ENCODE data around the gene SPRED3. TPM values are rescaled to one million over a fixed set of nuclear protein-coding genes. Genes with fewer than 3 reads are reported as not detected.

Gene SPRED3
- total and polyA plus RNA-seq, 9 of the 15 experiments (the other 6 are each of a cell fraction or from before 2014, with no cell fraction given) = 0.05 to 1.3 (median 0.36) TPM

GRCh38 chr19:38429811-38430156 lies 41.3 kb downstream of the SPRED3 start:
- ATAC-seq (no peak), DNase-seq (ENCODE audit: extremely low read depth in 1 of 4, low spot score in 3 of 4) (no peak), FAIRE-seq (no peak)
- in situ Hi-C loops (cut with MboI) = no loop called here
- H2AFZ ChIP-seq (ENCODE audit: low read depth, low read length) = peak overlapping the region; percentile 29; the same call in 1 of the 2 replicates
- H3K9me3 ChIP-seq (replicated peaks; ENCODE audit: control insufficient read depth, insufficient read depth, low read depth, low read length) = no peaks in the 10 kb centered on the region
- no peak overlapping the region for H3K27ac ChIP-seq (ENCODE audit: extremely low read depth, low read depth, low read length)
- ChIA-PET POLR2A (interaction anchor here (0.5 kb wide), 1 partner anchor 32 kb away, joined by 5 read pairs; no protein-coding TSS in a partner anchor), CTCF (ENCODE audit: low intra/inter-chr PET ratio) (no interaction called here)
- no peaks in the 10 kb centered on the region for H3K36me3 ChIP-seq (ENCODE audit: control insufficient read depth, insufficient read depth, low read length)
- no peaks in the 10 kb centered on the region for H3K9me1 ChIP-seq (ENCODE audit: control insufficient read depth, insufficient read depth, low read length)
- H3K4me3 ChIP-seq = no peak overlapping the region
- BruUV-seq (replicated peaks) = no TSS peak
- no peaks in the 10 kb centered on the region for H4K20me1 ChIP-seq (replicated peaks; ENCODE audit: control insufficient read depth, insufficient read depth, low read length)
- TF ChIP-seq ZNF121 (CRISPR knock-in tag; conservative IDR thresholded peaks at IDR 0.05) = peak; percentile 28
- no peak for TF ChIP-seq SIRT6 (IDR thresholded peaks at IDR 0.05; ENCODE audit: low read depth, low read length)
- TF ChIP-seq RBM25 (IDR thresholded peaks at IDR 0.05; ENCODE audit: low read depth, low read length, severe bottlenecking) = peak; percentile 50
- no peak for TF ChIP-seq CSDE1 (IDR thresholded peaks at IDR 0.05)
- no peak overlapping the region for H3K9ac ChIP-seq (ENCODE audit: insufficient read depth in 1 of 2, low read depth in 2 of 2, low read length in 2 of 2)
- 55% methylated on average over 2 of the region's 2 CpGs for WGBS (ENCODE audit: insufficient coverage, low coverage, missing lambda C conversion rate)
- peaks cover 33 to 35% of the 10 kb centered on the region in 2 experiments for H3K4me1 ChIP-seq (replicated peaks in 1 of 2; ENCODE audit: control insufficient read depth in 2 of 2, insufficient read depth in 2 of 2, low read length in 2 of 2)
- intact Hi-C loops (cut with micrococcal nuclease) = no loop called here
- H3K27me3 ChIP-seq (ENCODE audit: control insufficient read depth in 2 of 2, insufficient read depth in 2 of 2, low read length in 2 of 2) = no peaks in the 10 kb centered on the region
- H3K4me2 ChIP-seq (ENCODE audit: insufficient read depth, low read length) = no peak overlapping the region
- 0 out of 3 replicates have a peak, but pooled peaks cover 9% of the 10 kb centered on the region for H3K79me2 ChIP-seq (ENCODE audit: control insufficient read depth, insufficient read depth, low read length)

GRCh38 chr19:38430931-38431330 lies 42.4 kb downstream of the SPRED3 start:
- Histone ChIP-seq H3K79me2 (ENCODE audit: control insufficient read depth, insufficient read depth, low read length) (0 out of 3 replicates have a peak, but pooled peaks cover 6% of the 10 kb centered on the region), H3K9me1 (ENCODE audit: control insufficient read depth, insufficient read depth, low read length) (no peaks in the 10 kb centered on the region), H3K27ac (ENCODE audit: extremely low read depth, low read depth, low read length) (no peak overlapping the region), H3K27me3 (ENCODE audit: control insufficient read depth in 2 of 2, insufficient read depth in 2 of 2, low read length in 2 of 2) (no peaks in the 10 kb centered on the region), H3K4me2 (ENCODE audit: insufficient read depth, low read length) (no peak overlapping the region), H2AFZ (ENCODE audit: low read depth, low read length) (no peak overlapping the region), H4K20me1 (replicated peaks; ENCODE audit: control insufficient read depth, insufficient read depth, low read length) (no peaks in the 10 kb centered on the region), H3K9me3 (replicated peaks; ENCODE audit: control insufficient read depth, insufficient read depth, low read depth, low read length) (no peaks in the 10 kb centered on the region), H3K9ac (ENCODE audit: insufficient read depth in 1 of 2, low read depth in 2 of 2, low read length in 2 of 2) (no peak overlapping the region), H3K4me1 (replicated peaks in 1 of 2; ENCODE audit: control insufficient read depth in 2 of 2, insufficient read depth in 2 of 2, low read length in 2 of 2) (peaks cover 31 to 32% of the 10 kb centered on the region in 2 experiments), H3K4me3 (no peak overlapping the region), H3K36me3 (ENCODE audit: control insufficient read depth, insufficient read depth, low read length) (no peaks in the 10 kb centered on the region)
- FAIRE-seq (no peak), ATAC-seq (no peak), DNase-seq (ENCODE audit: extremely low read depth in 1 of 4, low spot score in 3 of 4) (no peak)
- in situ Hi-C loops (cut with MboI) = no loop called here
- BruUV-seq (replicated peaks) = no TSS peak
- intact Hi-C loops (cut with micrococcal nuclease) = no loop called here
- 56% methylated on average over 7 of the region's 7 CpGs for WGBS (ENCODE audit: insufficient coverage, low coverage, missing lambda C conversion rate)
- no peak for TF ChIP-seq ZNF395 (CRISPR knock-in tag; IDR thresholded peaks at IDR 0.05)
- TF ChIP-seq ZNF121 (CRISPR knock-in tag; conservative IDR thresholded peaks at IDR 0.05) = 0 out of 2 replicates have a peak, but pooled peaks have one; percentile 14
- no peak for TF ChIP-seq ILK (tag; IDR thresholded peaks at IDR 0.05; ENCODE audit: borderline replicate concordance, low read depth)
- TF ChIP-seq NUFIP1 (IDR thresholded peaks at IDR 0.05; ENCODE audit: partially characterized antibody) = no peak
- no peak for TF ChIP-seq MBD2 (IDR thresholded peaks at IDR 0.05; ENCODE audit: borderline replicate concordance, low read depth)
- TF ChIP-seq KDM1A (IDR thresholded peaks at IDR 0.05) = no peak
- no peak for TF ChIP-seq ZNF57 (CRISPR knock-in tag; IDR thresholded peaks at IDR 0.05)
- TF ChIP-seq POLR3G (IDR thresholded peaks at IDR 0.05; ENCODE audit: extremely low read depth, insufficient read length, insufficient replicate concordance) = no peak
- ChIA-PET CTCF (ENCODE audit: low intra/inter-chr PET ratio) (no interaction called here), POLR2A (interaction anchor here (0.5 kb wide), 1 partner anchor 14 kb away, joined by 3 read pairs; no protein-coding TSS in a partner anchor)
